ENCODE results near the gene KDM5B.

Gene KDM5B

DNA sequence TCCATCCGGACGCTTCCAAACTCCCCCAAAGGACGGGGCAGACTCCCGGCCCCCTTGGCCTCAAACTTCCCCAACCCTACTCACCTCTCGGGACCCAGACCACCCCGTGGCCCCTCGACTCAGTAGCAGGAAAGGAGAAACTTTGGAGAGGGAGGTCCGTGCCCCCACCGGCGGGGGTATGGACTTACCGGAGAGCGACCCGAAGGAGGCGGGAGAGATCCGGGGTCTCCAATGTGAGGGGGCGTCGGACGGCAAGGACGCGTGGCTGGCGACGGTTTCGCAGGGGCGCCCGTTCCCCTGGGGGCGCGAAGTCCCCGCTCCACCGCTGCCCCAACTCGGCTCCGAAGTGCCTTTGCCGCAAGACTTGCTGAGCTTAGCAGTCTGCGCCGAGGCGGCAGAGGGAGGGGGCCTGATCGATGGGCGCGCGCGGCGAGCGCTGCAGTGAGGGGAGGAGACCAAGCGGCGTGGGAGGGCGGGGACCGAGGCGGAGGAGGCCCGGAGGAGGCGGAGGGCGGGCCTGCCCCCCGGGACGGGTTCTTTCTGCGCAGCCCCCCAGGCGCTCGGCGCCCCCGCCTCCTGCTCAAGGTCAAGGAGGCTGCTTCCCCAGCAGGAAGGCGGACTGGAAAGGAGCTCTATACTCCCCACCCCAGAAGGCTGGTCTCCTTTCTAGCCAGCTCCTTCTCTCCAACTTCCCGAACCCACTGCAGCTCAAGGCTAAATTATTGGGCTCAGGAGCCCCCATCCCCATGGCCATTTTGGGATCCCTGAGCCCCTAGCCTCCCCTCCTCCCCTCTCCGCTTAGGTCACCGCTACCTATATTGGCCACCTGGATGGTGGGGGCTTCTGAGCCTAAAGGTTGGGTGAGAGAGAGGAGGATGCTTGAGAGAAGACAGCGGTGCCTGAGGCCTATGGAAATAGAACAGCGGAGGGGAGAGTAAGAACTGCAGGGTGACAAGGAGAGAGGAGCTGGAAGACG is 97.9 kb downstream of the KDM5B start, which contains the start of gene SYT2:
Gene SYT2 (minus strand): TSS at position 385 of the 976 bp plus-strand sequence. CDS start 104,682 bp downstream, outside the sequence.
- DNase-seq = no peak

- DNase-seq = no peak
These were observed 98.8 kb downstream of the KDM5B start for GRCh38 chr1:202709276-202710041.

DNA sequence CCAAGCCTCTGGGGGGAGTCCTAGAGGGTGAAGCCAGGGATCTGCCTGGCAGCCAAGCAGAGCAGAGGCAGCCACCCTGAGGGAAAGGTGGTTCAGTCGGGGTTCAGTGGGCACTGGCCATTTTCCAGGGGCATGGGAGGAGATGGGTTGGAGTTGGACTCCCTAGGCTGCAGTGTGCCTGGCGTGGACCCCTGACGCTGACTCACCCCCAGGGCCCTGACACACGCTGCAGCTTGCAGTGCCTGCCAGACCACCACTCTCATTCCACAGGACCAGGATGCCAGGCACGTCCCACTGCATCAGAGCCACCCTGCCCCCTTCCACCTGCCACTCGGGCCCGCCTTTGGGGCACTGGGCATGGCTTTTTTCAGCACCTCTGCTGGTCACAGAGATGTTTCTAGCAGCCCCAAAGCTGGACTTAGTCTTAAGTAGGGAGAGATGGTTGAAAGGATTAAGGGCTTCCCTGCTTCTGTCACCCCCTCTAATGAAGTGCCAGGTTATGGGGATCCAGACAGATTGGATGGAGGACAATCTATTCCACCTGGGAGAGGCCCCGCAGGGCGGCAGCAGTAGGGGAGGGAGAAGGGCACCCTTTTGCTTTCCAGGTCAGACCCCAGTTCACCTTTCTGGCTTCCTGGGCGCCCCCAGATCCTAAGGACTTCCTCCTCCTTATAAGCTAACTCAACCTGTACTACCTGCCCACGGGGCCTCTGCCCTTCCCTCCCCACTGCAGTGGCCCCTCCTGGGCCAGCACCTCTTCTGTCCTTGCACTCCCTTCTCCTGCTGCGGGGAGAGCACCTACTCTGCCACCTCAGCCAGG is 99.6 kb downstream of the KDM5B start:
- DNase-seq = no peak

DNA sequence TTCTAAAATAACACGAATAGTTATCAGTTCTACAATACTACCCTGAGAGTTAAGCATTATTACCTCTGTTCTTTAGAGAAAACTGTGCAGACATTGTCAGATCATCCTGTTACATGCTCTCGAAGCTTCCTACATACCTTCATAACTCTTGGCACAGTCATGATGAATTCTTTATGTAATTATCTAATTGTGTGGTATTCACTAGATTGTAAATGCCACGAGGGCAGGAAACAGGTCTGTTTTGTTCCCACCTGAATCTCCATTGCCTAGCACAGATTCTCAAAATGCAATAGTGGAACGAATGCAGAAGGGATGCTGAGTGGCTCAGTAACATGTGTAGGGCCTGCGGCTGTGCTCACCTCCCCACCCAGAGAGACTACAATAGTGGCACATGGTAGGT is 101.4 kb downstream of the KDM5B start:
- no peak for DNase-seq

DNA sequence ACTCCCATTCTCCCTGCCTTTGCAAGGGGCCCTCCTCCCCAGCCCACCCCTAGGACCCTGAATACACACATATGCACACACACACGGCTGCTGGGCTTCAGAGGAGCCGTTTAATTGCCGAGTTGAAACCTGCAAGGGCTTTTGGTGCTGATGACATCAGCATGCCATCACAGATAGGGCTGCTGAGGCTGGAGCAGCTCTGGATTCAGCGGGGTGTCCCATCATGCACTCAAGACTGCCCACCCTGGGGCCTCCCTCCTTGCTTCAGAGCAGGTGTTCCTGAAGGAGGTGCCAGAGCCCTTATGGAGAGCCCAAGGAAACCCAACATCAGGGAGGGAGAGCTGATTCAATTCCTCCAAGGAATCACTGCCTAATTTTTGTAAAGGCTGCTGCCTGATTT is 103.6 kb downstream of the KDM5B start:
- no peak for DNase-seq

- DNase-seq = no peak
These were observed 105.0 kb downstream of the KDM5B start for GRCh38 chr1:202703191-202703590.

- no peak for DNase-seq
These were observed 106.1 kb downstream of the KDM5B start for GRCh38 chr1:202702088-202702487.

DNA sequence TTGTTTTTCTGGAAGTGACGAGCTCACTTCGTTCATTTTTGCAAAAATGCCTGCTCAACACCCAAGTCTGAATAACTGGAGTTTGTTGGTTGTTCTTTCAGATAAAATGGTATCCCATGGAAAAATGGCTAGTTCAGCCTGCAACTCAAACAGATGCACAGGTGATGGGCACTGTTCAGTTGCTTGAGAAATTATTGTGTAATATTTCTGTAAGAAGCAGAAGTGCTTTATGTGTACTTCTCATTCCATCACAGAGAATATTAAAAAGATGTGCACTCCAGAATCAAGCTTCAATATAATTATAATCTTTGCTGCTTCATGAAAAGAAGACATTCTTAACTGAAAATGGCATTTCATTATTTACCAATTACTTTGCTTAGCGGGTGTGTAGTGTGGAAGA is 107.0 kb downstream of the KDM5B start:
- no peak for DNase-seq

- DNase-seq = no peak
These were observed 108.2 kb downstream of the KDM5B start for GRCh38 chr1:202700061-202700460.

DNA sequence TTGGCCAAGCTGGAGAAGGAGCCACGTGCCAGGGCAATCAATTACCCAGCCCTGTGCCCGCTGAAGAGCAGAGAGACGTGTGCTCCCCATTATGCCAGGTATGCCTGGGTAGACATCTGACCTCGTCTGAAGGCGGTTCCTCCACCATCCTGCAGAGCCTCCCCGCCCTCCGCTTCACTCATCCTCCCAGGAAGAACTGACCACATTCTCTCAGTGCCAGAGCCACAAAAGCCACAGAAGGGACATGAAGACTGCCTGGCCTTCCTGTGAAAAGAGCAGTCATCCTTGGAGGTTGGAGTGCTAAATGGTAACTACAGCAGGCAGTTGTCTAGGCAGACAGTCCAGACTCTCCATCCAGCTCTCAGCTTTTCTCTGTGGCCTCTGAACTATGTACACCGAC is 109.9 kb downstream of the KDM5B start:
- DNase-seq = no peak

DNA sequence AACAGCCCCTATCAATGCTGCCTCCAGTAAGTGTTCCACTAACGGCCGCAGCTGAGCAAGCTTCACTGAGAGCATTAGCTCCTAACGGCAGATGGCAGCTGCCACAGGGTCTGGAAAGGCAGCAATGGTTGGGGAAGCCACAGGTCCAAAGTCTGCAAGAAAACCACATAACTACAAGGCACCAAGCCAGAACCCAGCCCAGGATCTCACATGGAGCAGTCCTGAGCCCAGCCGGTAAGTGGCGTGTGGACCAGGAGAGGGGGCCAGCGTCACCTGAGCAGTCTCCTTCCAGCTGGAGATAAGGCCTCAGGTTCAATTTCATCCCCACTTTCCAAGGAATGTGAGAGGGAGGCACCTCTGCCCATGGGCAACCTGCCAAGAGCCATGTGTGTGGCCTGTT is 111.2 kb downstream of the KDM5B start:
- no peak for DNase-seq

GRCh38 chr1:202694314-202694713 is 113.9 kb downstream of the KDM5B start:
- no peak for DNase-seq

GRCh38 chr1:202692959-202693555 is 115.2 kb downstream of the KDM5B start:
- peak; percentile 34 to 60 for DNase-seq

DNA sequence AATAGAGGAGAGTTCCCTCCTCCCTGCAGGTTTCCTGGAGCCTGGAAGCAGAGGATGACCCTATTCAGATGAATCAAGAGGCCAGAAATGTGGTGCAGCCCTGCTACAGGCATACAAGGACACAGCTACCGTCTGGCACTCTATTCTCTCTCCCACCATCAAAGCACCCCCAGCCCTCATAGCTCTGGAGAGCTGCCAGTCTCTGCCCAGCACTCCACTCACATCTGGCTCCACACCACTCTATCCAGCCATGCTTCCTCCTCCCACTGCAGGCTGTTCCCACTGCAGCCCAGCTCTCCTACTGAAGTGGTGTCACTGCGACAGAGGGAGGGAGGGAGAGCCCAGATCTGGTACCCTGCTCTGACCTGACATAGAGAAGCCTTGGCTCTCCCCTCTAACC is 116.4 kb downstream of the KDM5B start:
- DNase-seq = no peak

- no peak for DNase-seq
These were observed 118.5 kb downstream of the KDM5B start for GRCh38 chr1:202689493-202690342.

- DNase-seq = no peak
These were observed 119.1 kb downstream of the KDM5B start for GRCh38 chr1:202689082-202689481.

GRCh38 chr1:202688401-202688800 is 119.8 kb downstream of the KDM5B start:
- DNase-seq = no peak

DNA sequence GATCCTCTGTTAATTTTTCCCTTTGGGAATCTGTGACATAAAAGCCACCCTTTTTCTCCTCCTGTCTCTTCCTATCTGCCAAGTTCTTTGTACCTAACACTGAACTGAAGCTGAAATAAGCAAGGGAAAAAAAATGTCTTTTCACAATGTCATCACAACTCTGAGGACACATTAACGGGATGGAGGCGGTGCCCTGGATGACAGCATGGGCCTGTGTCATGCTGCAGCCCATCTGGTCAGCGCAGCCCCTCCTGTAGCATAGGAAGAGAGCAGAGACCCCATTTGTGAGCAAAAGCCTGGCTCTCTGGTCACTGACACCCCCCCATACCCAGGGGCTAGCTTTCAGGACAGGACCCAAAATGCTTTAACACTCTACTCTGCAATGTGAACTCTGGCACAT is 120.4 kb downstream of the KDM5B start:
- DNase-seq = no peak

- DNase-seq = no peak
These were observed 120.9 kb downstream of the KDM5B start for GRCh38 chr1:202687370-202687769.

DNA sequence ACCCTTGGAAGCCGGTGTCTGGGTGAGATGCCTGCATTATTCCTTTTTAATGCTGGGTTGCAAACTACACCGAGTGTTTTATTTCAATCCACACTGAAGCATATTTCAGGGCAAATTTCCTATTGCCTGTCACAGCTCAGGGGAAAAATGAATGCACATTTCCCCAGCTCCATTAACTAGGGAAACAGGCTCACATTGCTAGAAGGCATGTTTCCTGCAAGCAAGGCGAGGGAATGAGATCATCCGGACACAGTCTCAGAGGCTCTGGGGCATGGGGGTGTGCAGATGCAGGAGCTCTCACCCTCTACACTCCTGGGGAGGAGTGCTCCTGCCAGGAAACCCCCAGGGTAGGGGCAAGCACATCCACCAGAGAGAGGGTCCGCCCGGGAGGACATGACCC is 122.6 kb downstream of the KDM5B start:
- no peak for DNase-seq

DNA sequence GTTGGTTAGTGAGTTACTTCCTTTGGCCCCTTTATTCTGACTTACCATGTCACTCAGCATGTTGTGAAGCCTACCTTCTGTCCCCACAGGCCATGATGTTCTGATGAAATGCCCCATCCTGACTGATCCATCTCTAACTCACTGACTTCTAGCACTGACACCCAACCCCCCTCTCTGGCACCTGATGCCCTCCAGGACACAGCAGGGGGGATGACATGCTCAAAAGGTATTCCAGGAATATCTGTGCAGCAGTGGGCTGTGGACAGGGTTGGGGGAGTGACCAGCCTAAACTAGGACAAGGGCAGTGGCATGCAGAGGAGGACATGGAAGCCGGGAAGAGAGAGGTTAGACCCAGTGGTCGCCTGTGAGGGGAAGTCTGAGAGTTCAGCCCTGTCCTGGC is 123.5 kb downstream of the KDM5B start:
- DNase-seq = no peak

- DNase-seq = no peak
These were observed 125.2 kb downstream of the KDM5B start for GRCh38 chr1:202683029-202683428.
